Stimulated activated CD8-positive, alpha-beta memory T cell treated with anti-CD3 and anti-CD28 coated beads, Interleukin-15, amount 100 ng/mL, for 1 hour (primary cell): ENCODE measurements around the gene MYBL2.
"Not testable (repeated sequence)": the region's sequence is repeated elsewhere in the genome, so short reads cannot be mapped to it uniquely, and the experiment has no call there.

ENCODE experiments used
- DNase-seq: peaks from one replicate; pipeline ENCODE4 v3.0.0-alpha.2; 2020; ENCODE audit warnings: low read depth

Gene MYBL2

DNA sequence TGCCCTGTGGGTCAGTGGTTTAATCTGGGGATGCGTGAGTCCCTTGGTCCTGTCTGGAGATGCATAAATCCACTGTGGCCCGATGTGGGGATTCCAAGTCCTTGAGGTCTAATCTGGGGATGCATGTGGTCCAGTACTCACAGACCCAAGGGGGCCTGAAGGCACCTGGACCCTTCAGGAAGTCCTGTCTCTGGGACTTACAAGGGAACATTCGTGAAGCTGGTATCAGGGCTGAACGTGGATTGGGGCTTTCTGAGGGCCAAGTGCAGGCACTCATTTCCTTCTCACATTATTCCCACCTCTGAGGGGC lies 85.1 kb downstream of the MYBL2 start:
- DNase-seq, result no peak

GRCh38 chr20:43752561-43753301 lies 85.8 kb downstream of the MYBL2 start:
- DNase-seq, result no peak

DNA sequence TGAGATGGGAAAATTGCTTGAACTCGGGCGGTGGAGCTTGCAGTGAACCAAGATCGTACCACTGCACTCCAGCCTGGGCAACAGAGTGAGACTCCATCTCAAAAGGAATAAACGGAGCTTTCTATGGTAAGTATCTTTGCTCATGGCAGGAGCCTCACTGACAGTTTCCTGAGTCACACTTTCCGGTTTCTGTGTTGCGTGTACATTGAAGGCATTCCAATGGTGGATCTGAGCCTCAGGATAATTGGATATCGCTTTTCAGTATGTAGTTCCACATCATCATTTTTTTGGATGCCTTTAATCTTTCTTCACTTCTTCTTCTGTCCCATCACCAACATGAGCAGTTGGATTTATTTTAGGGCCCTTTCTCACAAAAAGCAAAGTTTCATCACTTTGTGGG lies 88.5 kb downstream of the MYBL2 start:
- no peak for DNase-seq

GRCh38 chr20:43755851-43756250 lies 88.9 kb downstream of the MYBL2 start:
- DNase-seq, result no peak

DNA sequence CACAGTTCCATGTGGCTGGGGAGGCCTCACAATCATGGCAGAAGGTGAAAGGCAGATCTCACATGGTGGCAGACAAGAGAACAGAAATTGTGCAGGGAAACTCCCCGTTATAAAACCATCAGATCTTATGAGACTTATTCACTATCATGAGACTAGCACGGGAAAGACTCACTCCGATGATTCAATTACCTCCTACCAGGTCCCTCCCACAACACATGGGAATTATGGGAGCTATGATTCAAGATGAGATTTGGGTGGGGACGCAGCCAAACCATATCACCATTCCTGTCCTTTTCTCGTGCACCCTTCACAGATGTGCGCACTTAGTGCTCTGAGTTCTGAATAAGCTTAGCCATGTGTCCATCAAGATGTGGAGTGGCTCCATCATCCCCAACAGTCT lies 91.0 kb downstream of the MYBL2 start:
- DNase-seq, result not testable (repeated sequence)

- no peak for DNase-seq
Measured at GRCh38 chr20:43761386-43762340, 94.7 kb downstream of the MYBL2 start.

DNA sequence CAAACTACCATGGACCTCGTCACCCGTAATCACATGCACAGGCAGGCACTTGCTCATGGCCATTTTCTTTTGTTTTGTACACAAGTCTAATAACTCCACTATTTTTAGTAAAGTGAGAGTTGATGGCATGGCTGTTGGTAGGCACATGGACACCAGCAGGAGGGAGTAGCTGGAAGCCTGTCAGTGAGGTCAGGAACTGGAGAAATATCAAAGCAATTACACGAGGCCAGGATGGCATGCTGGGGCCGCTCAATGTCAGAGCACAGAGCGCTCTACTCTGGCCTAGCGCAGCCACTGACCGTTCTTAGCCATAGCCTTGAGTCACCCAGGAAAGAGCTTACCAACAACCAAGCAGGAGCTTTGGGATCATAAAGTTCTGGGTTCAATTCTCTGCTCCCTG lies 96.0 kb downstream of the MYBL2 start:
- DNase-seq, result no peak

GRCh38 chr20:43765916-43766315 lies 99.0 kb downstream of the MYBL2 start:
- no peak for DNase-seq
